Mucosa of descending colon (tissue), 3 donors: ENCODE data around the gene SLC17A2. TPM values are rescaled to one million over a fixed set of nuclear protein-coding genes. Genes with fewer than 3 reads are reported as not detected.

Experiments
- ATAC-seq: fragments of 200-7000 bp; cut with Tn5 transposase; one replicate; pipeline ENCODE4 v1.9.1; 2020; ENCODE audit warnings: mild to moderate bottlenecking, moderate library complexity
- DNase-seq, 3 donors: peaks; one replicate each; pipeline ENCODE4 v3.0.0-alpha.2; 2020
- H3K36me3 ChIP-seq: fragments of 200-600 bp; one replicate; pipeline ENCODE4 v1.8.0; 2021; ENCODE audit warnings: low read depth, mild to moderate bottlenecking
- H3K4me1 ChIP-seq: fragments of 200-600 bp; one replicate; pipeline ENCODE4 v1.8.0; 2021; ENCODE audit warnings: low read depth, mild to moderate bottlenecking
- H3K4me3 ChIP-seq: fragments of 200-600 bp; one replicate; pipeline ENCODE4 v1.8.0; 2021; ENCODE audit warnings: mild to moderate bottlenecking
- H3K9me3 ChIP-seq: fragments of 200-600 bp; one replicate; pipeline ENCODE4 v1.8.0; 2021; ENCODE audit warnings: mild to moderate bottlenecking
- CTCF ChIP-seq: fragments of 200-600 bp; IDR thresholded peaks from one replicate; pipeline ENCODE4 v1.8.0; 2022; ENCODE audit warnings: antibody characterized with exemption, mild to moderate bottlenecking
- intact Hi-C, 2 donors: fragments of 100-400 bp; cut with DNase I in 1 of 2; cut with micrococcal nuclease in 1 of 2; formaldehyde crosslinking; loops; one replicate each; pipeline versions ENCODE4 v1.11.0 to v1.11.1; 2022; cut with DNase I, micrococcal nuclease
- total RNA-seq, 3 donors: library from RNA; stranded (reverse); fragmentation: NEBNext Ultra II Directional in 2 of 3; extraction: Animal tissue kit (Norgen Biotek cat#: 25700) in 2 of 3; gene quantifications; one replicate each; pipeline versions ENCODE4 v1.2.1 to v1.2.4, GENCODE V29; 2021 to 2023
- donor health status: DM: no; HTN: no; CAD: no; lungs with moderate emphysema.
- donor health status: DM: no; HTN: no; CAD: no.
- donor health status: DM: no; HTN: yes; CAD: no.

SLC17A2 gene
- total RNA-seq, 3 donors from 2014 or later, result not detected

- H3K9me3 ChIP-seq, result no peaks in the 10 kb centered on the region
- DNase-seq (peak in 2 of 3 donors; percentile 43 to 94), ATAC-seq (peak; percentile 95)
- H3K4me1 ChIP-seq, result peaks cover 10% of the 10 kb centered on the region
- H3K4me3 ChIP-seq, result peak within 1 kb of the TSS; percentile 30
- no peaks in the 10 kb centered on the region for H3K36me3 ChIP-seq
- intact Hi-C loops, result no loop called here
- TF ChIP-seq CTCF, result no peak
These were observed 31.9 kb upstream of the SLC17A2 start, which contains the start of gene TRIM38 for GRCh38 chr6:25962149-25963127. TSS of gene TRIM38 (plus strand) at chr6:25962802. CDS start at chr6:25966523, 3,721 bp downstream.

- H3K4me1 ChIP-seq, result peaks cover 8% of the 10 kb centered on the region
- intact Hi-C loops, result no loop called here
These were observed 31.2 kb upstream of the SLC17A2 start for GRCh38 chr6:25961619-25962148.

DNA sequence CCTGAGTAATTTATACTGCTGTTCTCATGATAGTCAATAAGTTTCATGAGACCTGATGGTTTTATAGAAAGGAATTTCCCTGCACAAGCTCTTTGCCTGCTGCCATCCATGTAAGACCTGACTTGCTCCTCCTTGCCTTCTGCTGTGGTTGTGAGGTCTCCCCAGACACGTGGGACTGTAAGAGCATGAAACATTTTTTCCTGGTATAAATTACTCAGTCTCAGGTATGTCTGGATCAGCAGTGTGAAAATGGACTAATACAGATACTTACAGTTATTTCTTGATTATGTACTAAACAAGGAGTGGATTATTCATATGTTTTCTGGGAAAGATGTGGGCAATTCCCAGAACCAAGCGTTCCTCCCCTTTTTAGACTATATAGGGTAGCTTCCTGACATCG is 30.2 kb upstream of the SLC17A2 start:
- no peak overlapping the region for H3K4me3 ChIP-seq

More at GRCh38 chr6:25961619-25962148, 31.2 kb upstream of the SLC17A2 start:
- Histone ChIP-seq H3K36me3 (no peaks in the 10 kb centered on the region), H3K9me3 (no peaks in the 10 kb centered on the region), H3K4me3 (no peak overlapping the region)
- no peak for TF ChIP-seq CTCF
- ATAC-seq (no peak), DNase-seq (no peak)

DNA sequence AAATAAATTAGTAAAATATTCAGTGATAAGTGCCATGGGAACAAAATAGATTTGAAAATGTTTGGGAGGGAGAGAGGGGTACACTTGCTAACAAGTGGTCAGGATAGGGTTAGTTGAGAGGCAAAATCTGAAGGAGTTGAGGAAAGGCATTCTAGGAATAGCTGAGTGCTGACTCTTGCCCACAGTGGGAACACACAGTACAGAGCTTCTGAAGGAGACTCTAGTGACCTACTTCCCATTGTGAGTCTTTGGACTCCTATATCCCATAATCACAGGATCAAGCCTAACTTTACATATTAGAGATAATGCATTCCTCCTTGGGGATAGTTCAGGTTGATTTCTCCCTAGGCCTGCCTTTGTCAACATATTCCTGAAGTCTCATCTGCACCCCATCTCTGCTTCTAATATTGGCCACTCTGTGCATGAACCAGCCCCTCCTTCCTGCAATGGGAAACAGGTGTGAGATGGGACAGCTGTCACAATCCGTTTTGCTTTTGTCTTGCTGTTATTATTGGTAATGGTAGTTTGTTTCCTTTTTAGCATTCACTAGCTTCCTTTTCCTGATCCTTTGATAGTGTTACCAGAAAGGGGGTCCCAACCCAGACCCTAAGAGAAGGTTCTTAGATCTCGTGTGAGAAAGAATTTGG is 29.5 kb upstream of the SLC17A2 start:
- H3K4me3 ChIP-seq, result no peak overlapping the region
- no peak for DNase-seq
- ATAC-seq, result no peak
- peaks cover 4% of the 10 kb centered on the region for H3K4me1 ChIP-seq
- TF ChIP-seq CTCF, result no peak
- H3K36me3 ChIP-seq, result no peaks in the 10 kb centered on the region
- intact Hi-C loops, result no loop called here
- H3K9me3 ChIP-seq, result no peaks in the 10 kb centered on the region

More for the DNA sequence above, 30.2 kb upstream of the SLC17A2 start:
- intact Hi-C loops, result no loop called here
- no peak for ATAC-seq
- no peak for DNase-seq
- no peaks in the 10 kb centered on the region for H3K9me3 ChIP-seq
- no peaks in the 10 kb centered on the region for H3K36me3 ChIP-seq
- peaks cover 4% of the 10 kb centered on the region for H3K4me1 ChIP-seq
- TF ChIP-seq CTCF, result no peak

DNA sequence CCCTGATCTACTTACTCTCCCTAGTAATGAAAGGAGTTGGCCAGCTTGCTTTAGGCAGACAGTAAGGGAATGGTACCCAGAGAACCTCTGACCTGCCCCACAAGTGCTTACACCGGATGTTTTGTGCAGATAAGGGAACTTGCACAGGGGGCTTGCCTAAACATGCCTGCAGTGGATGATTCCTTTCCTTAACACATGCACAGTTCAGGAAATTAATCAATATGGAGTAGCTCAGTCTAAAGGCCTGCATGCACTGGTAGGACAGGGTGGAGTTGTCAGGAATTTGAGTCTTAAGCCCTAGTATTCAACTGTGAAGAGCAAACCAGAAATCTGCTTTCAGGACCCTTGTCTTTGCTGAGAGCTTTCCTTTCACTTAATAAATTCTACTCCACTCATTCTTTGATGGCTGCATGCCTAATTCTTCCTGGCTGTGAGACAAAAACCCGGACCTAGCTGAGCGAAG is 28.2 kb upstream of the SLC17A2 start:
- no peaks in the 10 kb centered on the region for H3K4me1 ChIP-seq
- intact Hi-C loops, result no loop called here
- no peak overlapping the region for H3K4me3 ChIP-seq
- no peak for ATAC-seq
- H3K9me3 ChIP-seq, result no peaks in the 10 kb centered on the region
- no peak for DNase-seq
- TF ChIP-seq CTCF, result no peak
- H3K36me3 ChIP-seq, result no peaks in the 10 kb centered on the region
